Amniotic epithelial cell (primary cell): ENCODE measurements around the gene TAS2R14.
A peak's percentile ranks its signal among the peaks of the same experiment; 100 is the strongest.

Experiments
- DNase-seq: peaks from one replicate; pipeline ENCODE4 v3.0.0-alpha.2; 2010; ENCODE audit warnings: low read depth

The TAS2R14 gene, protein sequence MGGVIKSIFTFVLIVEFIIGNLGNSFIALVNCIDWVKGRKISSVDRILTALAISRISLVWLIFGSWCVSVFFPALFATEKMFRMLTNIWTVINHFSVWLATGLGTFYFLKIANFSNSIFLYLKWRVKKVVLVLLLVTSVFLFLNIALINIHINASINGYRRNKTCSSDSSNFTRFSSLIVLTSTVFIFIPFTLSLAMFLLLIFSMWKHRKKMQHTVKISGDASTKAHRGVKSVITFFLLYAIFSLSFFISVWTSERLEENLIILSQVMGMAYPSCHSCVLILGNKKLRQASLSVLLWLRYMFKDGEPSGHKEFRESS

DNA sequence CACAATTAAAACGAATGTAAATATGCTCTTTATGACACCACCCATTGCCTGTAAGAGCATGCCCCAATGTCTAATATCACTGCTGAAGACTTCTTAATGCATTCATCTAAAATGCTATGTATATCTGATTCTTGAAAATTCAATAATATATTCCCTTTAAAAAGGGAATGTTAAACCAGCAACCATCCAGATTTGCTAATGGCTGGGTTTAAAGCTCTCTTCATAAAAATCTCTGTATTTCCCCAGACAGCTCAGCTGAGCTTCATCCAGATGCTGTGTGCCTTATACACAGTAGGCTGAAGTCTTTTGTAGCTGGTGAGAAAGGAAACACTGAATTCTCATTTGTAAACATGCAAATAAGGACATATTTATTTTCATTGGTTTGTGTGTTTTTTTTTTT, at the start of gene TAS2R14:
Gene TAS2R14 (minus strand): TSS at position 101 of the 400 bp plus-strand sequence. CDS start 56 bp downstream, at position 45.
- DNase-seq = no peak

DNA sequence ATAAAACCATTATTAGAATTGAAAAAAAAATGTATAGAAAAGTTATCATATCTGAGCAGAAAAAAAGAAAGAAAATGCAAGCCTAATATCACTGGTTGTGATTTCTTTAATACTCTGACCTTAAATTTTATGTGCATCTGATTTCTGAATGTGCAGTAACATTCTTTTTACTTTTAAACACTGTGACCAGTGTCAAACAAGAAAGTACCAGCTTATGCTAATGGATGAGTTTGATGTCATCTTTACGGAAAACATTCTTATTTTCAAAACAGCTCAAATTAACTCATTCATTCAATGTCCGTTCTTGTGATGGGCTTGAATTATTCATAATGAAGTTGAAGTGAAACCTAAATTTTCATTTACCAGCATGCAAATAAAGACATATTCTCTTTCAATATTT, 47.7 kb upstream of the TAS2R14 start, which contains the start of gene TAS2R50:
Gene TAS2R50 (minus strand): TSS at position 101 of the 400 bp plus-strand sequence. CDS start 52 bp downstream, at position 49.
- DNase-seq = no peak

DNA sequence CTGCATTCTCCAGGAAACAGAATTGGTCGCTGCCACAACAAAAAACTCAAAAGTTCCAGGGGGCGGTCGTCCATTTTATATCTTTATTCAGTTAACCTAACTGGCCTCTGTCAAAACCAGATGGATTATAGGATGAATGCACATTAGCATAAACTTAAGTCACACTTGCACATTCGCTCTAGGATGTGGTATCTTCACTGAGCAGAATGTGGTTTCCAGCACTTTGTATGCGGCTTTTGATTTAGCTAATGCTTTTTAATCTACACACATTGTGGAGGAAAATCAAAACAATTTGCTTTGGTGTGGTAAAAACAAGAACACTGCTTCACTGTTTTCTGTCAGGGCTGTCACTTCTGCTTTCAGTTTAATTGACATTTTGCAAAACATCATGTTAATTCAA, 43.2 kb upstream of the TAS2R14 start:
- DNase-seq = no peak

- no peak for DNase-seq
These were observed 35.9 kb upstream of the TAS2R14 start for GRCh38 chr12:10974965-10975364.

GRCh38 chr12:10968765-10969456, 29.8 kb upstream of the TAS2R14 start:
- peak; percentile 63 for DNase-seq

GRCh38 chr12:10967409-10967808, 28.3 kb upstream of the TAS2R14 start:
- DNase-seq = no peak

DNA sequence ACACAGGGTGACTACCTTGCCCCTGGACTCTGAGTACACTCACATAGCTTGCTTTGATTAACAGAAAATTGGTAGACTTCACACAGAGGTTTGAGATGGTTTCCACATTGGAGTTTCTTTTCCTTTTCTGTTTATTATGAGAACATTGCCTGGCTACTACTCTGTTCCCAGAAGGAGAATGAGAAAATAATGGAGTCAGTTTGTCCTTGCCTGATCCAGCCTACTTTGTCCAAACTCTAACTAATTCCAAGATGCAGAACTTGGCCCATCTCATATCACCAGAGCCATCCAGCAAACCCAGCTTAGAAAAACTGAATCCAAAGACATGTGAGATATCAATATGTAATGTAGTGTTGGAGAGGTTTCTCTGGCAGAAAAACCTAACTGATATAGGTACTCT, 27.3 kb upstream of the TAS2R14 start:
- DNase-seq = no peak

- DNase-seq = no peak
These were observed 26.4 kb upstream of the TAS2R14 start for GRCh38 chr12:10965476-10965875.

- no peak for DNase-seq
These were observed 21.1 kb upstream of the TAS2R14 start for GRCh38 chr12:10960211-10960610.

GRCh38 chr12:10959804-10960203, 20.7 kb upstream of the TAS2R14 start:
- no peak for DNase-seq

DNA sequence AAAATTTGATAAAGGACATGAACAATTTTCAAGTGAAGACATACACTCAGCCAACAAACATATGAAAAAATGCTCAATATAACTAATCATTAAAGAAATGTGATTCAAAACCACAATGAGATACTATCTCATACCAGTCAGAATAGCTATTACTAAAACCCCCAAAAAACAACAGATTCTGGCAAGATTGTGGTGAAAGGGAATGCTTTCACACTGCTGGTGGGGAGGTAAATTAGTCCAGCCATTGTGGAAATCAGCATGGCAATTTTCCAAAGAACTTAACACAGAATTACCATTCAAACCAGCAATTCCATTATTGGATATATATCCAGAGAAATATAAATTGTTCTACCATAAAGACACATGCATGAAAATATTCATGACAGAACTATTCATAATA, 18.7 kb upstream of the TAS2R14 start:
- no peak for DNase-seq

- DNase-seq = no peak
These were observed 17.0 kb upstream of the TAS2R14 start for GRCh38 chr12:10956085-10956484.

DNA sequence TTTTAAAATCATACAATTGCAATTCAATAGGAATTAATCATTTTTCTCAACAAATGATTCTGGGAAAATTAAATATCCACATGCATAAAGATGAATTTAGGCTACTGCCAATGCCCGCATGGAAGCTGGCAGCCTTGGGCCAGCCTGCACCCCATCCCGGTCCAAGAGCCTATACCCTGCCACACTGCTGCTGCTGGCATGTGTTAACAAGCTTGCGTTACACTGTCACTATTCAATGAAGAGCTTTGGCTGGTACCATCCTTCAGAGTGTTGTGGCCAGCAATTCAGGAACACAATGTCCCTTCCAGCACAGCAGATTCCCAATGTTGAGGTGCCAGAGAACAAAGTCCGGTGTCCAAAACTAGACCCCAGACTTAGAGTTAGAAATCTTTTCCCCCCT, 13.6 kb upstream of the TAS2R14 start:
- no peak for DNase-seq

- DNase-seq = no peak
These were observed 4.1 kb upstream of the TAS2R14 start for GRCh38 chr12:10943167-10943566.

- no peak for DNase-seq
These were observed 3.0 kb upstream of the TAS2R14 start for GRCh38 chr12:10941916-10942607.

- DNase-seq = no peak
These were observed 2.3 kb upstream of the TAS2R14 start for GRCh38 chr12:10941369-10941768.

GRCh38 chr12:10940389-10940788, 1.3 kb upstream of the TAS2R14 start:
- DNase-seq = peak; percentile 91

- no peak for DNase-seq
These were observed 2.6 kb downstream of the TAS2R14 start for GRCh38 chr12:10936506-10936905.

- DNase-seq = no peak
These were observed 10.2 kb downstream of the TAS2R14 start, which contains the start of gene PRH2 for GRCh38 chr12:10928746-10929286. Gene PRH2, plus strand, starts transcription at chr12:10929236. Its CDS starts 38 bp downstream, at chr12:10929274.

DNA sequence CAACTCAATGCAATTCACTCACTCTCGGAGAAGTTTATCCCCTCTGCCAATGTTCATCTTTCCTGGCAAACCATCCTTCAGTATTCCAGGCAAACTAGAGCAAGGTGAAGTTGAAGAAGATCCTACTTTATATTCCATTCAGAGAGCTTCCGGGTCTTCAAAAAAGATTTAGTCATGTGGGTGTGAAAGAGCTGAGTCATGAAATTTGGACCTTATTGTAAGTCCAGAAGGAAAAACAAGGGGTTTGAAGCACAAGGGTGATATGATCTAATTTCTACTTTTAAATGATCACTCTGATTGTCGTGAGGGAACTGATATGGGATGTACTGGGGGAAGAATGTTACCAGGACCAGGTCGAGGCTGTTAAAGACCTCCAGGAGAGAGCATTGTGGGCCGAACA, 12.8 kb downstream of the TAS2R14 start:
- DNase-seq = no peak

DNA sequence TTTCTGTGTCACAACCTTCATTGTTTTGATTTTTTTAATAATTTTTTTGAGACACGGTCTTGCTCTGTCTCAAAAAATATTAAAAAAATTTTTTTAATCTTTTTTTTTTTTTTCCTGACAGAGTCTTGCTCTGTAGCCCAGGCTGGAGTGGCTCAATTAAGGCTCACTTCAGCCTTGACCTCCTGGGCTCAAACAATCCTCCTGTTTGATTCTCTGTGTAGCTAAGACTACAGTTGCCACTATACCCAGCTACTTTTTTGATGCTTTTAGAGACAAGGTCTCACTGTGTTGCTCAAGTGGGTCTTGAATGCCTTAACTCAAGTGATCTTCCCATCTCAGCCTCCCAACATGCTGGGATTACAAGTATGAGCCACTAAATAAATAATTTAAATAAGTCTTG, 19.3 kb downstream of the TAS2R14 start:
- no peak for DNase-seq

- no peak for DNase-seq
These were observed 28.7 kb downstream of the TAS2R14 start for GRCh38 chr12:10910380-10910779.

DNA sequence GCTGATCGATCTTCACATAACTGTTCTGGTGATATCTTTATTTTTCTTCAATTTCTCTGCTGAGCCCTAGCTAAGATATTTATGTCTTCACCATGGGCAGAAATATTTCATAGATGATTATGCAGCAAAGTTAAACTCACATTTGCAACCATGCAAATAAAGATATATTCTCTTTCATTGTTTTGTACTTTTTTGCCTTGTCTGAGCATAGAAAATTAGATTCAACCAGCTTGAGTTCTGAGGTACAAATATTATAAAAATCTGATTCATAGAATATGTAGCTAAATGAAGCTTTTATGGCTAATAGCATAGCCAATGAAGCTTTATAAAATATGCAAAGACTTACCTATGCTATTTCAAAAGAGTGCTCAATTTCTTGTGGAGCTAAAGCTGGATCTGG, 29.6 kb downstream of the TAS2R14 start, which contains the start of gene TAS2R13:
Gene TAS2R13 (minus strand): TSS at position 101 of the 400 bp plus-strand sequence. CDS start 264 bp downstream, outside the sequence.
- no peak for DNase-seq
